ENCODE measurements around the gene MYLK3. TPM values are rescaled to one million over a fixed set of nuclear protein-coding genes. Genes with fewer than 3 reads are reported as not detected.

Gene MYLK3
- total and polyA plus RNA-seq, 2 of the 4 experiments (the other 2 are of a cell fraction) = under 0.01 to 0.03 TPM

DNA sequence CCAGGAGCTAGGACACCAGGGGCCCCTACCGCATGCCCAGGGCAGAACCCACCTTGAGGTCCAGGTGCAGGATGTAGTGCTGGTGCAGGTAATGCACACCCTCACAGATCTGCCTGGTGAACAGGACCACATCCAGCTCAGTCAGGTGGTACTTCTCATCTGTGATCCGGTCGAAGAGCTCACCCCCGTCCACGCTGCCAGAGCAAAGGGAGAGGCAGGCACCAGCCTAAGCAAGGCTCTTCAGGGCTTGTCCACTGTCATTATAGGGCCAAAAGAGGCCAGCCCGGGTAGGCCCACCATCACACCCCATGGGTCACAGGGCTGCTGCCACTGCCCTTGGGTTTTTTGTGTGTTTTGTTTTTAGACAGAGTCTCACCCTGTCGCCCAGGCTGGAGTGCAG lies 21.0 kb downstream of the MYLK3 start:
- Histone ChIP-seq H2AK5ac (ENCODE audit: low read depth, low read length) (no peak overlapping the region), H3K36me3 (ENCODE audit: control insufficient read depth, insufficient read depth, low read length) (no peaks in the 10 kb centered on the region), H3K79me1 (ENCODE audit: low read depth in 1 of 2, low read length in 2 of 2) (no peaks in the 10 kb centered on the region), H3K9ac (ENCODE audit: low read depth, low read length) (no peak overlapping the region), H4K20me1 (ENCODE audit: insufficient read depth, low read length) (no peaks in the 10 kb centered on the region), H4K5ac (ENCODE audit: low read depth, low read length) (no peak overlapping the region), H3K4me2 (ENCODE audit: low read depth, low read length) (no peak overlapping the region), H3K27ac (ENCODE audit: insufficient read depth, low read length) (no peak overlapping the region), H3K56ac (ENCODE audit: extremely low read depth, insufficient read depth, low read length) (no peak overlapping the region), H3K18ac (ENCODE audit: low read depth, low read length) (no peak overlapping the region), H2AK9ac (replicated peaks; ENCODE audit: low read depth, low read length, poor library complexity) (no peak overlapping the region), H4K91ac (ENCODE audit: insufficient read depth, low read depth, low read length) (no peak overlapping the region), H3K9me3 (ENCODE audit: control insufficient read depth, insufficient read depth, low read length) (no peaks in the 10 kb centered on the region), H2BK15ac (ENCODE audit: low read depth, low read length) (no peak overlapping the region), H3K4me1 (ENCODE audit: control insufficient read depth, insufficient read depth, low read length) (peaks cover 2% of the 10 kb centered on the region; the same call in 1 of the 2 replicates), H3K23ac (ENCODE audit: low read depth, low read length) (no peak overlapping the region), H2BK20ac (ENCODE audit: low read depth, low read length) (no peak overlapping the region), H3K9me1 (ENCODE audit: insufficient read depth, low read length) (no peaks in the 10 kb centered on the region; the same call in 1 of the 2 replicates), H2AFZ (replicated peaks; ENCODE audit: low read length, poor library complexity) (peak overlapping the region; percentile 61), H4K8ac (ENCODE audit: low read depth in 2 of 2, low read length in 2 of 2) (no peak overlapping the region), H2BK5ac (ENCODE audit: low read depth, low read length, poor library complexity, severe bottlenecking) (no peak overlapping the region), H3K27me3 (ENCODE audit: control insufficient read depth, insufficient read depth, low read length) (no peaks in the 10 kb centered on the region), H3K4me3 (ENCODE audit: insufficient read depth, low read depth, low read length) (no peak overlapping the region), H2BK120ac (ENCODE audit: low read depth, low read length) (no peak overlapping the region), H3K14ac (replicated peaks; ENCODE audit: low read depth, low read length) (no peak overlapping the region), H3K4ac (ENCODE audit: low read depth, low read length) (no peak overlapping the region)
- ChIA-PET POLR2A (ENCODE audit: unreplicated experiment) (no interaction called here), CTCF (no interaction called here)
- 80% methylated on average over 3 of the region's 7 CpGs; no CpG with 5 or more reads in 1 of the 2 experiments for WGBS, 2 experiments (ENCODE audit: extremely low coverage in 2 of 2, insufficient read length in 1 of 2)
- ATAC-seq (ENCODE audit: low read depth) (no peak), DNase-seq (no peak)
- intact Hi-C loops (cut with micrococcal nuclease) (no loop called here), dilution Hi-C loops (cut with HindIII; ENCODE audit: low sequenced_read_pairs, unreplicated experiment) (no loop called here), in situ Hi-C loops (cut with MboI; ENCODE audit: low sequenced_read_pairs) (no loop called here)
- TF ChIP-seq FOS (IDR thresholded peaks at IDR 0.05; ENCODE audit: low read depth, low read length) (no peak), CHD1 (IDR thresholded peaks at IDR 0.05; ENCODE audit: low read depth, low read length) (no peak), RFX5 (IDR thresholded peaks at IDR 0.05; ENCODE audit: low read depth, low read length) (no peak), RAD21 (IDR thresholded peaks at IDR 0.05; ENCODE audit: low read length) (no peak), MAZ (IDR thresholded peaks at IDR 0.05; ENCODE audit: borderline replicate concordance, low read depth, low read length) (no peak), BHLHE40 (IDR thresholded peaks at IDR 0.05; ENCODE audit: low read depth, low read length) (no peak), MXI1 (IDR thresholded peaks at IDR 0.05; ENCODE audit: borderline replicate concordance, low read depth, low read length) (no peak), NFE2L2 (IDR thresholded peaks at IDR 0.05; ENCODE audit: low read depth, low read length) (no peak), SMC3 (IDR thresholded peaks at IDR 0.05; ENCODE audit: low read depth, low read length) (no peak), CEBPB (IDR thresholded peaks at IDR 0.05; ENCODE audit: low read depth, low read length) (no peak), POLR2A (IDR thresholded peaks at IDR 0.05; ENCODE audit: low read depth, low read length) (no peak), RCOR1 (IDR thresholded peaks at IDR 0.05; ENCODE audit: insufficient replicate concordance, low read length) (no peak), MAFK (IDR thresholded peaks at IDR 0.05; ENCODE audit: low read depth, low read length) (no peak)
- TF ChIP-seq, protein P1, sequence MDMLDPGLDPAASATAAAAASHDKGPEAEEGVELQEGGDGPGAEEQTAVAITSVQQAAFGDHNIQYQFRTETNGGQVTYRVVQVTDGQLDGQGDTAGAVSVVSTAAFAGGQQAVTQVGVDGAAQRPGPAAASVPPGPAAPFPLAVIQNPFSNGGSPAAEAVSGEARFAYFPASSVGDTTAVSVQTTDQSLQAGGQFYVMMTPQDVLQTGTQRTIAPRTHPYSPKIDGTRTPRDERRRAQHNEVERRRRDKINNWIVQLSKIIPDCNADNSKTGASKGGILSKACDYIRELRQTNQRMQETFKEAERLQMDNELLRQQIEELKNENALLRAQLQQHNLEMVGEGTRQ (IDR thresholded peaks at IDR 0.05; ENCODE audit: low read depth, low read length) = no peak
- TF ChIP-seq, protein P2, sequence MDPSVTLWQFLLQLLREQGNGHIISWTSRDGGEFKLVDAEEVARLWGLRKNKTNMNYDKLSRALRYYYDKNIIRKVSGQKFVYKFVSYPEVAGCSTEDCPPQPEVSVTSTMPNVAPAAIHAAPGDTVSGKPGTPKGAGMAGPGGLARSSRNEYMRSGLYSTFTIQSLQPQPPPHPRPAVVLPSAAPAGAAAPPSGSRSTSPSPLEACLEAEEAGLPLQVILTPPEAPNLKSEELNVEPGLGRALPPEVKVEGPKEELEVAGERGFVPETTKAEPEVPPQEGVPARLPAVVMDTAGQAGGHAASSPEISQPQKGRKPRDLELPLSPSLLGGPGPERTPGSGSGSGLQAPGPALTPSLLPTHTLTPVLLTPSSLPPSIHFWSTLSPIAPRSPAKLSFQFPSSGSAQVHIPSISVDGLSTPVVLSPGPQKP (IDR thresholded peaks at IDR 0.05; ENCODE audit: borderline replicate concordance, low read depth, low read length) = no peak
- TF ChIP-seq, protein P3, sequence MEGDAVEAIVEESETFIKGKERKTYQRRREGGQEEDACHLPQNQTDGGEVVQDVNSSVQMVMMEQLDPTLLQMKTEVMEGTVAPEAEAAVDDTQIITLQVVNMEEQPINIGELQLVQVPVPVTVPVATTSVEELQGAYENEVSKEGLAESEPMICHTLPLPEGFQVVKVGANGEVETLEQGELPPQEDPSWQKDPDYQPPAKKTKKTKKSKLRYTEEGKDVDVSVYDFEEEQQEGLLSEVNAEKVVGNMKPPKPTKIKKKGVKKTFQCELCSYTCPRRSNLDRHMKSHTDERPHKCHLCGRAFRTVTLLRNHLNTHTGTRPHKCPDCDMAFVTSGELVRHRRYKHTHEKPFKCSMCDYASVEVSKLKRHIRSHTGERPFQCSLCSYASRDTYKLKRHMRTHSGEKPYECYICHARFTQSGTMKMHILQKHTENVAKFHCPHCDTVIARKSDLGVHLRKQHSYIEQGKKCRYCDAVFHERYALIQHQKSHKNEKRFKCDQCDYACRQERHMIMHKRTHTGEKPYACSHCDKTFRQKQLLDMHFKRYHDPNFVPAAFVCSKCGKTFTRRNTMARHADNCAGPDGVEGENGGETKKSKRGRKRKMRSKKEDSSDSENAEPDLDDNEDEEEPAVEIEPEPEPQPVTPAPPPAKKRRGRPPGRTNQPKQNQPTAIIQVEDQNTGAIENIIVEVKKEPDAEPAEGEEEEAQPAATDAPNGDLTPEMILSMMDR (conservative IDR thresholded peaks at IDR 0.05; ENCODE audit: low read depth, low read length) = no peak
- BruUV-seq (replicated peaks) = no TSS peak
